SU-DHL-6 (cell line): ENCODE results near the gene MYO5C.

ENCODE experiments used
- EZH2phosphoT487 ChIP-seq: fragments of 200-600 bp; sonication (generic), shearing (Covaris generic); conservative IDR thresholded peaks from 2 replicates; pipeline ENCODE4 v1.6.1; 2018; ENCODE audit warnings: mild to moderate bottlenecking, antibody characterized with exemption, low read length, moderate library complexity, mixed read lengths
- TF ChIP-seq, protein P1 (sequence below): fragments of 200-600 bp; sonication (generic); IDR thresholded peaks from one replicate; pipeline ENCODE4 v1.5.1; 2017; ENCODE audit warnings: antibody characterized with exemption, mild to moderate bottlenecking, low read length, moderate library complexity; ENCODE audit not compliant: insufficient read depth, poor library complexity, severe bottlenecking

- TF ChIP-seq, protein P1, sequence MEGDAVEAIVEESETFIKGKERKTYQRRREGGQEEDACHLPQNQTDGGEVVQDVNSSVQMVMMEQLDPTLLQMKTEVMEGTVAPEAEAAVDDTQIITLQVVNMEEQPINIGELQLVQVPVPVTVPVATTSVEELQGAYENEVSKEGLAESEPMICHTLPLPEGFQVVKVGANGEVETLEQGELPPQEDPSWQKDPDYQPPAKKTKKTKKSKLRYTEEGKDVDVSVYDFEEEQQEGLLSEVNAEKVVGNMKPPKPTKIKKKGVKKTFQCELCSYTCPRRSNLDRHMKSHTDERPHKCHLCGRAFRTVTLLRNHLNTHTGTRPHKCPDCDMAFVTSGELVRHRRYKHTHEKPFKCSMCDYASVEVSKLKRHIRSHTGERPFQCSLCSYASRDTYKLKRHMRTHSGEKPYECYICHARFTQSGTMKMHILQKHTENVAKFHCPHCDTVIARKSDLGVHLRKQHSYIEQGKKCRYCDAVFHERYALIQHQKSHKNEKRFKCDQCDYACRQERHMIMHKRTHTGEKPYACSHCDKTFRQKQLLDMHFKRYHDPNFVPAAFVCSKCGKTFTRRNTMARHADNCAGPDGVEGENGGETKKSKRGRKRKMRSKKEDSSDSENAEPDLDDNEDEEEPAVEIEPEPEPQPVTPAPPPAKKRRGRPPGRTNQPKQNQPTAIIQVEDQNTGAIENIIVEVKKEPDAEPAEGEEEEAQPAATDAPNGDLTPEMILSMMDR = no peak
- no peak for TF ChIP-seq EZH2phosphoT487
Measured at GRCh38 chr15:52258461-52258860, 37.1 kb downstream of the MYO5C start.
